D341Med (cell line): ENCODE data around the gene MIF.
A peak's percentile ranks its signal among the peaks of the same experiment; 100 is the strongest.
"Not testable (repeated sequence)": the region's sequence is repeated elsewhere in the genome, so short reads cannot be mapped to it uniquely, and the experiment has no call there.

Experiments used
- DNase-seq: peaks from one replicate; pipeline ENCODE4 v3.0.0; 2012; ENCODE audit warnings: low spot score

The MIF gene

GRCh38 chr22:23893945-23894709 lies at the start of gene MIF:
TSS of gene MIF (plus strand) at chr22:23894383. CDS start at chr22:23894475, 92 bp downstream.
- peak; percentile 98 for DNase-seq

DNA sequence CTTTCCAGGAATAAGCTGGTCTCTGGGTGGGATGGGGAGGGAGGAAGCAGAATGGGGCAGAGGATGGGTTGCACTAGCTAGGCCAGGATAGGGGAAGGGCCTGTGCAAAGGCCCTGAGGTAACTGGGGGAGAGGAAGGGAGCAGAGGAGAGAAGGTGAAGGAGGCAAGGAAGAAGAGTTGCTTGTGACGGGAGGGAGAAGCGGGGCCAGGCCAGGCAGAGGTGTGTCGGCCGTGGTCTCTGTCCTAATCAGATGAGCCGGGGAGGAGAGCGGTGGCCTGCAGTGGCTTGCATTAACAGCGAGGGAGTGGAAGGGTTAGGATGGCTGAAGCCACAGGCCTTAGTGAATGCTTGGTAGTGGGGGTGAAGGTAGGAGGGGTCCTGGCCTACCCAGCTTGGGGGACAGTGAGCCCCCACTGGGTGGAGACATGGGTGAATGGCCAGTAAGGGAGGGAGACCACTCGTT lies 49.4 kb upstream of the MIF start:
- DNase-seq = no peak

GRCh38 chr22:23845265-23846080 lies 48.7 kb upstream of the MIF start:
- no peak for DNase-seq

GRCh38 chr22:23846081-23846469 lies 48.1 kb upstream of the MIF start:
- no peak for DNase-seq

DNA sequence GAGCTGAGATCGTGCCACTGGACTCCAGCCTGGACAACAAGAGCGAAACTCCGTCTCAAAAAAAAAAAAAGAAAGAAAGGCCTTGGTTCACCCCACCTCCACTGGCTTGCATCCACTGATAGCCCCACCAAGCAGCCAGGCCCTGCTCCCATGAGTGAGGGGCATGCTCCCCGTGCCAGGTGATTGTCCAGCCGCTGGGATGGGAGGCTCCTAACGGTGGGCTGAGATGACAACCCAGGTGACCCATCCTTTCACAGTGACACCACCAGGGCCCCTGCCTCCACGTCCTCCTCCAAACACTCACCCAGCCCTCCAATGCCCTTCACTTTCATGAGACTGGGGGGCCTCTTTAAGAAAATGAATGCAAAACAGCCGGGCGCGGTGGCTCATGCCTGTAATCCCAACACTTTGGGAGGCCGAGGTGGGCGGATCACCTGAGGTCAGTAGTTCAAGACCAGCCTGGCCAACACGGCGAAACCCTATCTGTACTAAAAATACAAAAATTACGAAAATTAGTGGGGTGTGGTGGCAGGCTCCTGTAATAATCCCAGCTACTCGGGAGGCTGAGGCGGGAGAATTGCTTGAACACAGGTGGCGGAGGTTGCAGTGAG lies 46.8 kb upstream of the MIF start:
- DNase-seq = no peak

DNA sequence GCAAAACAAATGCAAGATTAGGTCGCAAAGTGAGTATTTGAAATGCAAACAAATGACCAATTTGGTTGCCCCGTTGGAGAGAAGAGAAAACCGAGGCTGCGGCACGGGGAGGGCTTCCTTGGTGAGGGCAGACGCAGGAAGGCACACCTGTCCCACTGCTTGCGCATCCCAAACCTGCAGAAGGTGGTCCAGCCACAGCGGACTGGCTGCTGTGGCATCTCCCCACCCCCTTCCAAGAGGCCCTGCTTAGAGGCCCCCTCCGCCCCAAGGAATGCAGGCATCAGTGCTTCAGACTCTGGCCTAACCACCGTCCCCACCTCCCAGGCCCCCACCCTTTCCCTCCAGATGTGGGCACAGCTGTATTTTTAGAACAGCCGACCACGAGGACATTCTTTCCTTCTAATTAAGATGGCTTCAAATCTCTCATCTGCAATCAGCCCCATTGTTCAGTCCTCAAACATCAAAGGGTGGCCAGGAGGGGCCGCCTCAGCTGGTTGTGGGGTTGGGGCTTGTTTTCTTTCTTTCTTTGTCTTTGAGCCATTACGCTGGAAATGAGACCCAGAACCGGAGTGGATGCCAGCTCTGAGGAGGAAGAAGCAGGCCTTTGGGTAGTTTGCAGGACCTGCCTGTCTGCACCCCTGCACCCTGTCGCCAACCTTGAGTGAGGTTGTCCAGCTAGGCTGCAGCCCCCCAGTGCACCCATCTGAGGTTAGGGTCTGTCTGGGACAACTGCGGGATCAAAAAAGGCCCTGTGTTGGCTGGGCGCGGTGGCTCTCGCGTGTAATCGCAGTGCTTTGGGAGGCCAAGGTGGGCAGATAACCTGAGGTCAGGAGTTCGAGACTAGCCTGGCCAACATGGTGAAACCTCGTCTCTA lies 46.0 kb upstream of the MIF start:
- peak; percentile 9 for DNase-seq

- DNase-seq = peak; percentile 92
Measured at GRCh38 chr22:23849009-23850006, 44.9 kb upstream of the MIF start.

GRCh38 chr22:23850136-23850611 lies 44.0 kb upstream of the MIF start:
- DNase-seq = peak; percentile 3

DNA sequence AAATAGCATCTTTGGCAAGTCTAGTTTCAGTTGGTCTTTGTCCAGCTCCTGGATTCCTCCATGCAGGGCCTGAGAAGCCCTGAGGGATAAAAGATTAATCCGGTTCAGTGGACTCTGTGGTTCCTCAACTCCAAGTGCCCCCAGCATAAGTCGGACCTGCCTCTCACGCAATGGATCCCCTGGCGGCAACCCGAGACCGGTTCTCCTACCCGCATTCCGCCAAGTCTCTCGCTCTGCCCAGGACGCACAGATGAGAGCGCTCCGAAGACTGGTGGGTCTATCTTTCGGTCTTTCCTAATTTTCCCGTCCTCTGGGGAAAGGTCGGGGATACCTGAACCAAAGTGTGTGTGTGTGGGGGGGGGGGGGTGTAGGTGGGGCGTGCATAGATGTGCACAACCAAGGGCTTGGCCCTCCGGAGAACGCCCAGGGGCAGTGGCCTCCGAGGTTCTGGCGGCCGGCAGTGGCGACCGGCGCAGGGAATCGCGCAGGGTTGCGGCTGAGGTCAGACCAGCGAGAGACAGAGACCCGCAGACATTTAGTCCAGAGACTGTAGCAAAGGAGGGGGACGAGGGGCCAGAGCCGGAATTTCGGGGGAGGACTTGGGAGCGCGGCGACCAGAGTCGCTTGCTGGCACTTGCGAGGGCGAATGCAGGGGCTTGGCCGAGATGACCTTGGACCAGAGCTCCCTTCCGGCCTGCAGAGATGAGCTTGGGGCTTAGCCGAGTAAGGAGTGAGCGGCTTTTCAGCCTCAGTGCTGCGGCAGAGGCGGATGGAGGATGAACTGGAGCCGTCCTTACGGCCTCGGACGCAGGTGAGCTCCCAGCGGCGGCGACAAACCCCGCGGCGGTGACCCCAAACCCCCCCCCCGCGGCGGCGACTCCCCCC lies 37.2 kb upstream of the MIF start:
- no peak for DNase-seq

DNA sequence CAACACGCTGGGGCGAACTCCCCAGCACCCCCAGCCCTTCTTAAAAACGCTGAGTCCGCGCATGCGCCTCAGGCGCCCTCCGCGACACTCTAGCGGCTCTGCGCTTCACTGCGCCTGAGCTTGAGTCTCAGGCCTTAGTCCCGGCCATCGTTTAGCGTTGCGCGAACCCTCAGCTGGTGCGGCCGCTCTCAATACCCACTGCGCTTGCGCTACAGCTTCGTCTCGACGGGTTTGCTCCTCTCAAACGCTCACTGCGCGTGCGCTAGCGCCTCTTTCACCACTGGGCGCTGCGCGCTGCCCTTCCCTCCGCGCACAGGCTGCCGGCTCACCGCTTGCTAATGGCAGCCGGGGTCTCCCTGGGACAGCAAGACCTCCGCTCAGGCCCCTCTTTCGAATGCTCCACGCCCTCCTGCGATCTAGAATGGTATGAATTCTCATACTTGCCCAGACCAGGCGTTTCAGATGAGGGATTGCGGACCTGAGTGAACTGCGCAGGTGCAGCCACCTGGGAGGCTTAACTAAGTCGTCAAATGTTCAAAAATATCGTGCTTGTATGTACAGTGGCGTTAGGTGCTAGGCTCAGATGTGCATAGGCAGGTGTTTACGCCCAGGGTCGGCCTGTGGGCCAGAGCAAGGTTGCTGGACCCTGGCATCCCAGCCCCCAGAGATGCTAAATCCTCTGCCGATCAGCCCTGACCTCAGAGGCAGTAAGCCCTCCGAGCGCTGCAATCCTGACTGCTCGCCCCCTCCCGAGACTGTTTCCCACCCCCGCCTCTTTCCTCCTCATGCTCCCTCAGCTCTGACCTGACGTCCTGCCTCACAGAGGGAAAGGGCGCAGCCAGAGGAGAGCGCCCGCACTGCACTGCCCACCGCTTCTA lies 36.3 kb upstream of the MIF start, which contains the start of gene SLC2A11:
Gene SLC2A11 (plus strand): TSS at position 270 of the 878 bp plus-strand sequence. CDS start 125 bp downstream, at position 395.
- peak; percentile 97 for DNase-seq

DNA sequence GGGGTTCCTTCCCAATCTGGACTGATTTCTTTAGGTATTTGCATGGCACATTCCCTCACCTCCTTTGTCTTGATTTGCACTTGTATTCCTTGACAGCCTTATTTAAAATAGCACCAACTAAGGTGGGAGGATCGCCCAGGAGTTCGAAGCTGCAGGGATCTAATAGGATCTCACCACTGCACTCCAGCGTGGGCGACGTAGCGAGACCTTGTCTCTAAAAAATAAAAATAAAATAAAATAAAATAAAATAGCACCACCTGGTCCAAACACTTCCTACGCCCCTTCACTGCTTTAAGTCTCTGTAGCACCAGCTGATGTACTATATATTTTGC lies 35.7 kb upstream of the MIF start:
- no peak for DNase-seq

DNA sequence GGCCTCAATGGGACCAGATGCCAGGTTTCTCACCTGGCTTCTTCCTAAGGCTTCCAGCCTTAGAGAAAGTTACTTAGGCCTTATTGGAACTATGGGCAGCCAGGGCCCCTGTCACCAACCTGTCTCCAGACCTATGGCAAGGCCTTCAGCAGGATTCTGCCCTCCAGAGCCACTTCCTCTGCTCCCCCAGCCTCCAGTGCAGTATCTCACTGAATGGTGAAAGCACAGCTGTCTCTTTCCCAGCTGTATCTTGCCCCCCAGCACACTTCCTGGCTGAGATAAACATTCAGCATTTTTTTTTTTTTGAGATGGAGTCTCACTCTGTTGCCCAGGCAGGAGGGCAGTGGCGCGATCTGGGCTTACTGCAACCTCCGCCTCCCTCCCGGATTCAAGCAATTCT lies 35.0 kb upstream of the MIF start:
- no peak for DNase-seq

DNA sequence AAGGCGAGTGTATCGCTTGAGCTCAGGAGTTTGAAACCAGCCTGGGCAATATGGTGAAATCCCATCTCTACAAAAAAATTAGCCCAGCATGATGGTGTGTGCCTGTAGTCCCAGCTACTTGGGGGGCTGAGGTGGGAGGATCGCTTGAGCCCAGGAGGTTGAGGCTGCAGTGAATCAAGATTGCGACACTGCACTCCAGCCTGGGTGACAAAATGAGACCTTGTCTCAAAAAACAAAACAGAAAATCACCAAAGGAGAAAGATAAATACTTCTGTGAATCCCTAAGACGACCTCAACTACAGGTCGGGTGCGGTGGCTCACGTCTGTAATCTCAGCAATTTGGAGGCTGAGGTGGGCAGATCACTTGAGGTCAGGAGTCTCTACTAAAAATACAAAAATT lies 34.0 kb upstream of the MIF start:
- DNase-seq = not testable (repeated sequence)

DNA sequence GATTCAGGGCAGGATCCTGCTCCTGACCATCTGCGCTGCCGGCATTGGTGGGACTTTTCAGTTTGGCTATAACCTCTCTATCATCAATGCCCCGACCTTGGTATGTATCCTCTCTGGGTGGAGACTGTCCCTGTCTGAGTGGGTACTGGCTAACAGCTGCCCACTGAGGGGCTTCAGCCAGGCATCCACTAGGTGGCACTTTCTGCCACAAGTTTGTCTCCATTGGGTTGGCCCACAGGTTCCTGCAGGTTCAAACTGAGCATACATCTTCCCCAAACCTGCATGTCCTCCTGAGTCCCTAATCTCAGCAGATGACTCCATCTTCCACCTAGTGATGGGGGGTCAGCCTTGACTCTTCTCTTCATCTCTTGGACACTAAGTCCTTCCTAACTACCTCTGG lies 32.1 kb upstream of the MIF start:
- peak; percentile 82 for DNase-seq

- DNase-seq = not testable (repeated sequence)
Measured at GRCh38 chr22:23864499-23865154, 29.6 kb upstream of the MIF start.

GRCh38 chr22:23868580-23868979 lies 25.6 kb upstream of the MIF start:
- no peak for DNase-seq

GRCh38 chr22:23874871-23875270 lies 19.3 kb upstream of the MIF start:
- DNase-seq = peak; percentile 10

DNA sequence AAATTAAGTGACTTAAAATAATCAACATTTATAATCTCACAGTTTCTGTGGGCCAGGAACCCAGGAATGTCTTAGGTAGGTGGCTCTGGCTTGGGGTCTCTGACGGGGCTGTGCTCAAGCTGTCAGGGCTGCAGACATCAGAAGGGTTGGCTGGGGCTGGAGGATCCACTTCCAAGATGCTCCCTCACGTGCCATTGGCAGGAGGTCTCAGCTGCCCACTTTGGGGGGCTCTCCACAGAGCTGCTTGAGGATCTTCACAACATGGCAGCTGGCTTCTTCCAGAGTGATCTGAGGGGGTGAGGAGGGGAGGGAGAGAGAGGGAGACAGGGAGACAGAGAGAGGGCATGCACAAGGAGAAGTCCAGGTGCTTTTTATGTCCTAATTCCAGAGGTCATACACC lies 18.4 kb upstream of the MIF start:
- DNase-seq = no peak
